ENCODE measurements around the gene CPLX3. TPM values are rescaled to one million over a fixed set of nuclear protein-coding genes. Genes with fewer than 3 reads are reported as not detected.

The CPLX3 gene
- polyA plus RNA-seq, 3 donors, result 0.12 TPM; not detected in 2

DNA sequence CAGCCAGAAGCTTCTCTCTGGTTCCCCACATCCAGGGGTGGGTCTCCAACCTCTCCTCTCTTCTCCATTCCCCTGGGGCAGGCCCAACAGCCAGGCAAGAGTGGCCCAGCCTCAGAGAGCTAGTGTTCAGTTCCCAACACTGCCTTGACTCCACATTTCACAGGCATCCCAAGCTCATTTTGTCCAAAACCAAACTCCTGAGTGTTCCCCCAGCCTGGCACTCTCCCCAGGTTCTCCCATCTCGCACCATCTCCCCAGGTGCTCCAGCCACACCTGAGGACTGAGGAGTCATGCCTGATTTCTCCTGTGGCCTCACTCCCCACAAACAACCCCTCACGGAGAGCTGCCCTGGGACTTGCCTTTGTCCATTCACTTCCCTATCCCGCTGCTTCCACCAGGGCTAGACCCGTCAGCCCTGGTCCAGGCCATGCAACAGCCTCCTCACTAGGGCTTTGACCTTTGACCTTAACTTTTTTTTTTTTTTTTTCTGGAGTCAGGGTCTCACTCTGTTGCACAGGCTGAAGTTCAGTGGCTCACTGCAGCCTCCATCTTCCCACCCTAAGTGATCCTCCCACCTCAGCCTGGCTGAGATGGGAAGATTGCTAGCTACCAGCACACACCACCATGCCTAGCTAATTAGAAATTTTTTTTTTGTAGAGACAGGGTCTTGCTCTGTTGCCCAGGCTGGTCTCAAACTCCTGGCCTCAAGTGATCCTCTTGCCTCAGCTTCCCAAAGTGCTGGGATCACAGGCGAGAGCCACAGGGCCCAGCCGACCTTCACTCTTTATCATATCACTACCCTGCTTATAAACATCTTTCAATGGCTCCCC, 48.4 kb upstream of the CPLX3 start:
- intact Hi-C loops (cut with micrococcal nuclease), result no loop called here
- Mint-ChIP-seq H3K9me3 (peaks cover 0 to 3% (median 0%) of the 10 kb centered on the region in 7 donors), H3K27me3 (ENCODE audit: low read depth in 3 of 3) (peaks cover 0 to 4% (median 0%) of the 10 kb centered on the region in 3 donors), H3K27ac (peak overlapping the region; percentile 97 to 99 (median 99)), H3K4me1 (peaks cover 84% of the 10 kb centered on the region), H3K36me3 (no peaks in the 10 kb centered on the region), H3K4me3 (peak overlapping the region; percentile 59 to 66)
- Histone ChIP-seq H2AFZ (ENCODE audit: insufficient read depth, low read depth, low read length, poor library complexity, severe bottlenecking) (no peak overlapping the region), H3K4me1 (ENCODE audit: control insufficient read depth in 1 of 2, insufficient read depth in 2 of 2, low read length in 2 of 2) (peaks cover 85 to 86% of the 10 kb centered on the region in 2 donors), H4K20me1 (ENCODE audit: insufficient read depth, low read length) (peaks cover 8% of the 10 kb centered on the region), H3K9me3 (replicated peaks in 1 of 2; ENCODE audit: control insufficient read depth in 1 of 2, insufficient read depth in 1 of 2, low read length in 2 of 2) (no peaks in the 10 kb centered on the region), H3K27ac (ENCODE audit: low read depth in 1 of 2, low read length in 2 of 2) (peak overlapping the region; percentile 91 to 97), H3K36me3 (replicated peaks in 1 of 2; ENCODE audit: control insufficient read depth in 1 of 2, insufficient read depth in 2 of 2, low read length in 2 of 2) (no peaks in the 10 kb centered on the region), H3K9ac (ENCODE audit: insufficient read depth, low read length, poor library complexity, severe bottlenecking) (peak overlapping the region; percentile 68), H3K4me3 (replicated peaks in 1 of 3; ENCODE audit: low read depth in 2 of 3, low read length in 3 of 3) (peak overlapping the region in 1 of 3 experiments; percentile 36), H3K4me2 (replicated peaks; ENCODE audit: extremely low read depth, low read length, poor library complexity, severe bottlenecking) (peak overlapping the region; percentile 62), H3K27me3 (ENCODE audit: control insufficient read depth in 2 of 2, insufficient read depth in 2 of 2, low read length in 2 of 2) (no peaks in the 10 kb centered on the region), H3K79me2 (ENCODE audit: insufficient read depth, low read length) (peaks cover 28% of the 10 kb centered on the region)
- TF ChIP-seq, protein P1, sequence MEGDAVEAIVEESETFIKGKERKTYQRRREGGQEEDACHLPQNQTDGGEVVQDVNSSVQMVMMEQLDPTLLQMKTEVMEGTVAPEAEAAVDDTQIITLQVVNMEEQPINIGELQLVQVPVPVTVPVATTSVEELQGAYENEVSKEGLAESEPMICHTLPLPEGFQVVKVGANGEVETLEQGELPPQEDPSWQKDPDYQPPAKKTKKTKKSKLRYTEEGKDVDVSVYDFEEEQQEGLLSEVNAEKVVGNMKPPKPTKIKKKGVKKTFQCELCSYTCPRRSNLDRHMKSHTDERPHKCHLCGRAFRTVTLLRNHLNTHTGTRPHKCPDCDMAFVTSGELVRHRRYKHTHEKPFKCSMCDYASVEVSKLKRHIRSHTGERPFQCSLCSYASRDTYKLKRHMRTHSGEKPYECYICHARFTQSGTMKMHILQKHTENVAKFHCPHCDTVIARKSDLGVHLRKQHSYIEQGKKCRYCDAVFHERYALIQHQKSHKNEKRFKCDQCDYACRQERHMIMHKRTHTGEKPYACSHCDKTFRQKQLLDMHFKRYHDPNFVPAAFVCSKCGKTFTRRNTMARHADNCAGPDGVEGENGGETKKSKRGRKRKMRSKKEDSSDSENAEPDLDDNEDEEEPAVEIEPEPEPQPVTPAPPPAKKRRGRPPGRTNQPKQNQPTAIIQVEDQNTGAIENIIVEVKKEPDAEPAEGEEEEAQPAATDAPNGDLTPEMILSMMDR (IDR thresholded peaks at IDR 0.05), result no peak
- WGBS (ENCODE audit: insufficient coverage), result 39% methylated on average over 6 of the region's 6 CpGs
- DNase-seq, result peak; percentile 60 to 84 (median 63)

DNA sequence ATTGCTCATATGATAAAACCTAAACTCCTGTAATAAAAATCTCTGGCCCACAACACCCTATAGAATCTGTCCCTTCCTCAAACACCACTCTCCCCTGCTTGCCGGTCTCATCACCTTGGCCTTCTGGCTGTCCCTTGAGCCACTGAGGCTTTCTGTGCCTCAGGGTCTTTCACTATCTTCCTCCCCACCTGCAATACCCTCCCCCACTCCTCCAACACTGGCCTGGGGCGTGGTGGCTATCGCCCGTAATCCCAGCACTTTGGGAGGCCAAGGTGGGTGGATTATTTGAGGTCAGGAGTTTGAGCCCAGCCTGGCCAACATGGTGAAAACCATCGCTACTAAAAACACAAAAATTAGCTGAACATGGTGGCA, 47.8 kb upstream of the CPLX3 start:
- peaks cover 84 to 89% of the 10 kb centered on the region in 2 donors for H3K4me1 ChIP-seq (ENCODE audit: control insufficient read depth in 1 of 2, insufficient read depth in 2 of 2, low read length in 2 of 2)
- DNase-seq, result no peak
- no peak overlapping the region for H2AFZ ChIP-seq (ENCODE audit: insufficient read depth, low read depth, low read length, poor library complexity, severe bottlenecking)
- H3K27me3 ChIP-seq (ENCODE audit: control insufficient read depth in 2 of 2, insufficient read depth in 2 of 2, low read length in 2 of 2), result no peaks in the 10 kb centered on the region
- 50% methylated on average over 1 of the region's 5 CpGs for WGBS (ENCODE audit: insufficient coverage)
- H3K36me3 Mint-ChIP-seq, result peaks cover 2% of the 10 kb centered on the region in 2 donors
- peaks cover 0 to 3% (median 0%) of the 10 kb centered on the region in 3 donors for H3K27me3 Mint-ChIP-seq (ENCODE audit: low read depth in 3 of 3)
- peak overlapping the region; percentile 97 to 99 (median 99) for H3K27ac Mint-ChIP-seq
- H3K9ac ChIP-seq (ENCODE audit: insufficient read depth, low read length, poor library complexity, severe bottlenecking), result no peak overlapping the region
- H3K27ac ChIP-seq (ENCODE audit: low read depth in 1 of 2, low read length in 2 of 2), result peak overlapping the region; percentile 91 to 97
- peaks cover 83% of the 10 kb centered on the region for H3K4me1 Mint-ChIP-seq
- H3K4me3 ChIP-seq (replicated peaks in 1 of 3; ENCODE audit: low read depth in 2 of 3, low read length in 3 of 3), result peak overlapping the region in 1 of 3 experiments; percentile 36
- H4K20me1 ChIP-seq (ENCODE audit: insufficient read depth, low read length), result peaks cover 12% of the 10 kb centered on the region
- no peaks in the 10 kb centered on the region for H3K36me3 ChIP-seq (replicated peaks in 1 of 2; ENCODE audit: control insufficient read depth in 1 of 2, insufficient read depth in 2 of 2, low read length in 2 of 2)
- TF ChIP-seq, protein P1 (IDR thresholded peaks at IDR 0.05), result no peak
- peaks cover 0 to 3% (median 0%) of the 10 kb centered on the region in 7 donors for H3K9me3 Mint-ChIP-seq
- peak overlapping the region; percentile 62 for H3K4me2 ChIP-seq (replicated peaks; ENCODE audit: extremely low read depth, low read length, poor library complexity, severe bottlenecking)
- intact Hi-C loops (cut with micrococcal nuclease), result no loop called here
- no peaks in the 10 kb centered on the region for H3K9me3 ChIP-seq (replicated peaks in 1 of 2; ENCODE audit: control insufficient read depth in 1 of 2, insufficient read depth in 1 of 2, low read length in 2 of 2)
- H3K79me2 ChIP-seq (ENCODE audit: insufficient read depth, low read length), result peaks cover 34% of the 10 kb centered on the region
- H3K4me3 Mint-ChIP-seq, result peak overlapping the region in 1 of 2 donors; percentile 44
